ENCODE data around the gene UGCG.

UGCG gene

GRCh38 chr9:111969061-111969460 lies 72.4 kb downstream of the UGCG start:
- no peaks in the 10 kb centered on the region for H3K27me3 ChIP-seq
- TF ChIP-seq CTCF (IDR thresholded peaks at IDR 0.05; ENCODE audit: low read depth, low read length), result no peak
- DNase-seq, result no peak
- H3K4me3 ChIP-seq (ENCODE audit: low read depth, low read length), result no peak overlapping the region
- H3K36me3 ChIP-seq, result no peaks in the 10 kb centered on the region
- H3K4me1 ChIP-seq, result no peaks in the 10 kb centered on the region
- H3K9me3 ChIP-seq, result no peaks in the 10 kb centered on the region

GRCh38 chr9:111969622-111970021 lies 73.0 kb downstream of the UGCG start:
- no peak for DNase-seq
- Histone ChIP-seq H3K9me3 (no peaks in the 10 kb centered on the region), H3K4me1 (no peaks in the 10 kb centered on the region), H3K4me3 (ENCODE audit: low read depth, low read length) (no peak overlapping the region), H3K36me3 (no peaks in the 10 kb centered on the region), H3K27me3 (no peaks in the 10 kb centered on the region)
- no peak for TF ChIP-seq CTCF (IDR thresholded peaks at IDR 0.05; ENCODE audit: low read depth, low read length)

GRCh38 chr9:111970827-111971226 lies 74.2 kb downstream of the UGCG start:
- H3K27me3 ChIP-seq, result no peaks in the 10 kb centered on the region
- no peaks in the 10 kb centered on the region for H3K36me3 ChIP-seq
- DNase-seq, result no peak
- H3K4me3 ChIP-seq (ENCODE audit: low read depth, low read length), result no peak overlapping the region
- no peak for TF ChIP-seq CTCF (IDR thresholded peaks at IDR 0.05; ENCODE audit: low read depth, low read length)
- no peaks in the 10 kb centered on the region for H3K4me1 ChIP-seq
- H3K9me3 ChIP-seq, result no peaks in the 10 kb centered on the region

GRCh38 chr9:111974092-111974681 lies 77.6 kb downstream of the UGCG start:
- no peak for DNase-seq
- Histone ChIP-seq H3K4me3 (ENCODE audit: low read depth, low read length) (no peak overlapping the region), H3K9me3 (no peaks in the 10 kb centered on the region), H3K36me3 (no peaks in the 10 kb centered on the region), H3K4me1 (no peaks in the 10 kb centered on the region), H3K27me3 (no peaks in the 10 kb centered on the region)
- no peak for TF ChIP-seq CTCF (IDR thresholded peaks at IDR 0.05; ENCODE audit: low read depth, low read length)

GRCh38 chr9:111975709-111976108 lies 79.1 kb downstream of the UGCG start:
- DNase-seq, result no peak
- Histone ChIP-seq H3K4me1 (no peaks in the 10 kb centered on the region), H3K9me3 (no peaks in the 10 kb centered on the region), H3K4me3 (ENCODE audit: low read depth, low read length) (no peak overlapping the region), H3K36me3 (no peaks in the 10 kb centered on the region), H3K27me3 (no peaks in the 10 kb centered on the region)
- no peak for TF ChIP-seq CTCF (IDR thresholded peaks at IDR 0.05; ENCODE audit: low read depth, low read length)

- DNase-seq, result no peak
- no peaks in the 10 kb centered on the region for H3K9me3 ChIP-seq
- no peak for TF ChIP-seq CTCF (IDR thresholded peaks at IDR 0.05; ENCODE audit: low read depth, low read length)
- no peaks in the 10 kb centered on the region for H3K4me1 ChIP-seq
- H3K27me3 ChIP-seq, result no peaks in the 10 kb centered on the region
- no peaks in the 10 kb centered on the region for H3K36me3 ChIP-seq
- no peak overlapping the region for H3K4me3 ChIP-seq (ENCODE audit: low read depth, low read length)
Measured at GRCh38 chr9:111978616-111979015, 82.0 kb downstream of the UGCG start.
